ENCODE data around the gene VENTX.

Gene VENTX

DNA sequence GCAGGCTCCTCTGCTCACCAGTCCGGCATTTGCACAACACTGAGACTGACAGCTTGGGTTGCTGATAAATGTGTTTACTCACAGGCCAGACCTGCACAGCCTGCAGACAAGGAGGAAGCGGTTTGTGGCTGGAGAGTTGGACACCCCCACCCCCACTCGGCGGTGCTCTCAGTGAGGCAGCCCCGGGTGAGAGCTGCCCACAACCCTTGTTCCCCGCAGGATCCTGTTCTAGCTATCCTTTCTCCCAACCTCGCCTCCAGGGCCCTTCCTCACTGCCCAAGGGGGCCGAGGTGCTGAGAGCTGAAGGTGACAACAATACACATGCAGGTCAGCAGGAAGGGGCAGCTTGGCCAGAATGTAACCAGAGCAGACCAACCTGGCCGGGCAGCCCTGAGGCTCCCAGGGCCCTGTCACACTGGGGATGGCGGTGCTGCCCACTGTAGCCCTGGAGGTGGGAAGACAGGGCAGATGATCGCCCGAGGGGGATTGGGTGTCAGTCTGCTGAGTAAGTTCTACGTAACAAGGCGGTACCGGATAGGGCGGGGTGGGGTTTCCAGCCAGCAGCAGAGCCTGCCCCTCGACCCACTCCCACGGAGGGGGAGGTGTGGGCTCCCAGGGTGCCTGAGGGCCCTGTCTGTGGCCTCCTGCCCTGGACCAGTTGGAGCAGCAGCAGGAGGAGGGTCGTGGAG lies 41.1 kb downstream of the VENTX start (continued):
- TF ChIP-seq, protein P1, sequence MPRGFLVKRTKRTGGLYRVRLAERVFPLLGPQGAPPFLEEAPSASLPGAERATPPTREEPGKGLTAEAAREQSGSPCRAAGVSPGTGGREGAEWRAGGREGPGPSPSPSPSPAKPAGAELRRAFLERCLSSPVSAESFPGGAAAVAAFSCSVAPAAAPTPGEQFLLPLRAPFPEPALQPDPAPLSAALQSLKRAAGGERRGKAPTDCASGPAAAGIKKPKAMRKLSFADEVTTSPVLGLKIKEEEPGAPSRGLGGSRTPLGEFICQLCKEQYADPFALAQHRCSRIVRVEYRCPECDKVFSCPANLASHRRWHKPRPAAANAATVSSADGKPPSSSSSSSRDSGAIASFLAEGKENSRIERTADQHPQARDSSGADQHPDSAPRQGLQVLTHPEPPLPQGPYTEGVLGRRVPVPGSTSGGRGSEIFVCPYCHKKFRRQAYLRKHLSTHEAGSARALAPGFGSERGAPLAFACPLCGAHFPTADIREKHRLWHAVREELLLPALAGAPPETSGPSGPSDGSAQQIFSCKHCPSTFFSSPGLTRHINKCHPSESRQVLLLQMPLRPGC (tag by site-specific recombination; IDR thresholded peaks at IDR 0.05): no peak
- TF ChIP-seq ZNF530 (tag by site-specific recombination; IDR thresholded peaks at IDR 0.05; ENCODE audit: low read depth) (no peak), ZNF132 (tag by site-specific recombination; IDR thresholded peaks at IDR 0.05; ENCODE audit: borderline replicate concordance) (no peak), KLF1 (tag by site-specific recombination; IDR thresholded peaks at IDR 0.05) (peak; percentile 53; the same call in 1 of the 2 replicates)
- TF ChIP-seq, protein P2, sequence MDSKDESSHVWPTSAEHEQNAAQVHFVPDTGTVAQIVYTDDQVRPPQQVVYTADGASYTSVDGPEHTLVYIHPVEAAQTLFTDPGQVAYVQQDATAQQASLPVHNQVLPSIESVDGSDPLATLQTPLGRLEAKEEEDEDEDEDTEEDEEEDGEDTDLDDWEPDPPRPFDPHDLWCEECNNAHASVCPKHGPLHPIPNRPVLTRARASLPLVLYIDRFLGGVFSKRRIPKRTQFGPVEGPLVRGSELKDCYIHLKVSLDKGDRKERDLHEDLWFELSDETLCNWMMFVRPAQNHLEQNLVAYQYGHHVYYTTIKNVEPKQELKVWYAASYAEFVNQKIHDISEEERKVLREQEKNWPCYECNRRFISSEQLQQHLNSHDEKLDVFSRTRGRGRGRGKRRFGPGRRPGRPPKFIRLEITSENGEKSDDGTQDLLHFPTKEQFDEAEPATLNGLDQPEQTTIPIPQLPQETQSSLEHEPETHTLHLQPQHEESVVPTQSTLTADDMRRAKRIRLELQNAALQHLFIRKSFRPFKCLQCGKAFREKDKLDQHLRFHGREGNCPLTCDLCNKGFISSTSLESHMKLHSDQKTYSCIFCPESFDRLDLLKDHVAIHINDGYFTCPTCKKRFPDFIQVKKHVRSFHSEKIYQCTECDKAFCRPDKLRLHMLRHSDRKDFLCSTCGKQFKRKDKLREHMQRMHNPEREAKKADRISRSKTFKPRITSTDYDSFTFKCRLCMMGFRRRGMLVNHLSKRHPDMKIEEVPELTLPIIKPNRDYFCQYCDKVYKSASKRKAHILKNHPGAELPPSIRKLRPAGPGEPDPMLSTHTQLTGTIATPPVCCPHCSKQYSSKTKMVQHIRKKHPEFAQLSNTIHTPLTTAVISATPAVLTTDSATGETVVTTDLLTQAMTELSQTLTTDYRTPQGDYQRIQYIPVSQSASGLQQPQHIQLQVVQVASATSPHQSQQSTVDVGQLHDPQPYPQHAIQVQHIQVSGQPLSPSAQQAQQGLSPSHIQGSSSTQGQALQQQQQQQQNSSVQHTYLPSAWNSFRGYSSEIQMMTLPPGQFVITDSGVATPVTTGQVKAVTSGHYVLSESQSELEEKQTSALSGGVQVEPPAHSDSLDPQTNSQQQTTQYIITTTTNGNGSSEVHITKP (tag by site-specific recombination; IDR thresholded peaks at IDR 0.05): no peak
- TF ChIP-seq, protein P3, sequence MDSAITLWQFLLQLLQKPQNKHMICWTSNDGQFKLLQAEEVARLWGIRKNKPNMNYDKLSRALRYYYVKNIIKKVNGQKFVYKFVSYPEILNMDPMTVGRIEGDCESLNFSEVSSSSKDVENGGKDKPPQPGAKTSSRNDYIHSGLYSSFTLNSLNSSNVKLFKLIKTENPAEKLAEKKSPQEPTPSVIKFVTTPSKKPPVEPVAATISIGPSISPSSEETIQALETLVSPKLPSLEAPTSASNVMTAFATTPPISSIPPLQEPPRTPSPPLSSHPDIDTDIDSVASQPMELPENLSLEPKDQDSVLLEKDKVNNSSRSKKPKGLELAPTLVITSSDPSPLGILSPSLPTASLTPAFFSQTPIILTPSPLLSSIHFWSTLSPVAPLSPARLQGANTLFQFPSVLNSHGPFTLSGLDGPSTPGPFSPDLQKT (IDR thresholded peaks at IDR 0.05; ENCODE audit: borderline replicate concordance, low read depth, low read length): no peak

DNA sequence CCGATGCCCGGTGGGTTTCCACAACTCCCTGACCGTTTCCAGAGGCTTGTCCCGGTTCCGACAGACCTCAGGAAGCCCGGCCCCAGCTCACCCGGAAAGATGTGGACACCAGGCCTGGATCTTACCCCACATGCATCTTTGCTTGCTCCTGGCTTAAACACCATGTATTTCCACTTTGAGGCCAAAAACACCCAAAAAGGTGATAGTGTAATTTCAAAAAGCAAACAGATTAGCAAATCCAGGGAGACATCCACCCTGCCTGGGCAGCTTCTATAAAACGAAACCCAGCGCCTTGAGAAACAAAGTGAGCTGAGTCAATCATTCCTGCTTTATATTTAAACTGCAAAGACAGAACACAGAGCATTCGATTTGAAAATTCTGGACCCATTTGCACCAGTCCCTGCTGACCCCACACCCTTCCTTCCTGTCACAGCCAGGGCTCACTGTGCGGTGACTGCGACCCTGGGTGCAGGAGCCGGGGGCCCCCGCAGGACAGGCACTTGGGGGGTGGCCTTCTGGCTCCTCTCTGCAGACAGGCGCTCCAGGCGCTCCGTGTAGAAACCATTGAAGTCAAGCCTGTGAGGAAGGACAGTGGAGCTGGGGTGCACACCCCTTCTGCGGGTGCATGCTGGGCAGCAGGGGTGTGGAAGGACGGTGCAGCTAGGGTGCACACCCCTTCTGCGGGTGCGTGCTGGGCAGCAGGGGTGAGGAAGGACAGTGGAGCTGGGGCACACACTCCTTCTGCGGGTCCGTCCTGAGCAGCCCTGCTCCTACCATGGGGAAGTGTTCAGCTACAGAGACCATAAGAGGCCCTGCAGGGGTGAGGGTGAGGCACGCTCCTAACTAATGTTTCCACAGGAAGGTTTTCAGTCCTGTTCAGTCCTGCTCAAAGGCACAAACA lies 41.9 kb downstream of the VENTX start:
- CTCF ChIA-PET: interaction anchor here (0.7 to 1.1 kb wide), 2 partner anchors 24 to 27 kb away, joined by 3 to 4 read pairs; no protein-coding TSS in a partner anchor

More for the DNA sequence above, 41.9 kb downstream of the VENTX start:
- TF ChIP-seq, protein P4, sequence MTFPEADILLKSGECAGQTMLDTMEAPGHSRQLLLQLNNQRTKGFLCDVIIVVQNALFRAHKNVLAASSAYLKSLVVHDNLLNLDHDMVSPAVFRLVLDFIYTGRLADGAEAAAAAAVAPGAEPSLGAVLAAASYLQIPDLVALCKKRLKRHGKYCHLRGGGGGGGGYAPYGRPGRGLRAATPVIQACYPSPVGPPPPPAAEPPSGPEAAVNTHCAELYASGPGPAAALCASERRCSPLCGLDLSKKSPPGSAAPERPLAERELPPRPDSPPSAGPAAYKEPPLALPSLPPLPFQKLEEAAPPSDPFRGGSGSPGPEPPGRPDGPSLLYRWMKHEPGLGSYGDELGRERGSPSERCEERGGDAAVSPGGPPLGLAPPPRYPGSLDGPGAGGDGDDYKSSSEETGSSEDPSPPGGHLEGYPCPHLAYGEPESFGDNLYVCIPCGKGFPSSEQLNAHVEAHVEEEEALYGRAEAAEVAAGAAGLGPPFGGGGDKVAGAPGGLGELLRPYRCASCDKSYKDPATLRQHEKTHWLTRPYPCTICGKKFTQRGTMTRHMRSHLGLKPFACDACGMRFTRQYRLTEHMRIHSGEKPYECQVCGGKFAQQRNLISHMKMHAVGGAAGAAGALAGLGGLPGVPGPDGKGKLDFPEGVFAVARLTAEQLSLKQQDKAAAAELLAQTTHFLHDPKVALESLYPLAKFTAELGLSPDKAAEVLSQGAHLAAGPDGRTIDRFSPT (tag by site-specific recombination; IDR thresholded peaks at IDR 0.05): no peak
- TF ChIP-seq ZBTB17 (tag by site-specific recombination; IDR thresholded peaks at IDR 0.05): peak; percentile 19; the same call in 1 of the 2 replicates
- TF ChIP-seq, protein P5, sequence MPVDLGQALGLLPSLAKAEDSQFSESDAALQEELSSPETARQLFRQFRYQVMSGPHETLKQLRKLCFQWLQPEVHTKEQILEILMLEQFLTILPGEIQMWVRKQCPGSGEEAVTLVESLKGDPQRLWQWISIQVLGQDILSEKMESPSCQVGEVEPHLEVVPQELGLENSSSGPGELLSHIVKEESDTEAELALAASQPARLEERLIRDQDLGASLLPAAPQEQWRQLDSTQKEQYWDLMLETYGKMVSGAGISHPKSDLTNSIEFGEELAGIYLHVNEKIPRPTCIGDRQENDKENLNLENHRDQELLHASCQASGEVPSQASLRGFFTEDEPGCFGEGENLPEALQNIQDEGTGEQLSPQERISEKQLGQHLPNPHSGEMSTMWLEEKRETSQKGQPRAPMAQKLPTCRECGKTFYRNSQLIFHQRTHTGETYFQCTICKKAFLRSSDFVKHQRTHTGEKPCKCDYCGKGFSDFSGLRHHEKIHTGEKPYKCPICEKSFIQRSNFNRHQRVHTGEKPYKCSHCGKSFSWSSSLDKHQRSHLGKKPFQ (tag by site-specific recombination; IDR thresholded peaks at IDR 0.05): no peak
- TF ChIP-seq, protein P6, sequence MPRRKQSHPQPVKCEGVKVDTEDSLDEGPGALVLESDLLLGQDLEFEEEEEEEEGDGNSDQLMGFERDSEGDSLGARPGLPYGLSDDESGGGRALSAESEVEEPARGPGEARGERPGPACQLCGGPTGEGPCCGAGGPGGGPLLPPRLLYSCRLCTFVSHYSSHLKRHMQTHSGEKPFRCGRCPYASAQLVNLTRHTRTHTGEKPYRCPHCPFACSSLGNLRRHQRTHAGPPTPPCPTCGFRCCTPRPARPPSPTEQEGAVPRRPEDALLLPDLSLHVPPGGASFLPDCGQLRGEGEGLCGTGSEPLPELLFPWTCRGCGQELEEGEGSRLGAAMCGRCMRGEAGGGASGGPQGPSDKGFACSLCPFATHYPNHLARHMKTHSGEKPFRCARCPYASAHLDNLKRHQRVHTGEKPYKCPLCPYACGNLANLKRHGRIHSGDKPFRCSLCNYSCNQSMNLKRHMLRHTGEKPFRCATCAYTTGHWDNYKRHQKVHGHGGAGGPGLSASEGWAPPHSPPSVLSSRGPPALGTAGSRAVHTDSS (tag by site-specific recombination; IDR thresholded peaks at IDR 0.05): no peak
- no peak for TF ChIP-seq ZNF558 (tag by site-specific recombination; IDR thresholded peaks at IDR 0.05)
- no peak for TF ChIP-seq ZNF391 (tag by site-specific recombination; IDR thresholded peaks at IDR 0.05; ENCODE audit: borderline replicate concordance, low read depth)
- TF ChIP-seq ZNF433 (tag by site-specific recombination; IDR thresholded peaks at IDR 0.05; ENCODE audit: low read depth): no peak
- Histone ChIP-seq H3K9me3 (ENCODE audit: control insufficient read depth, insufficient read depth, low read depth, low read length) (no peaks in the 10 kb centered on the region), H3K36me3 (ENCODE audit: control insufficient read depth in 2 of 2, insufficient read depth in 1 of 2, low read length in 2 of 2) (peaks cover 4 to 58% of the 10 kb centered on the region in 2 experiments; a peak in 2 of 3 replicates), H3K27ac (ENCODE audit: extremely low read depth, low read depth, low read length) (no peak overlapping the region), H3K4me1 (ENCODE audit: control insufficient read depth, insufficient read depth, low read length) (no peaks in the 10 kb centered on the region), H3K4me3 (ENCODE audit: low read depth, low read length) (no peak overlapping the region)
- POLR2A ChIA-PET: no interaction called here
